Activated T-cell treated with anti-CD3 and anti-CD28 coated beads for 4 hours (primary cell): ENCODE measurements around the gene COL18A1.

Experiments used
- DNase-seq: peaks from one replicate; pipeline ENCODE4 v3.0.0-alpha.2; 2020

COL18A1 gene

GRCh38 chr21:45538381-45539045 is 133.5 kb downstream of the COL18A1 start:
- no peak for DNase-seq

DNA sequence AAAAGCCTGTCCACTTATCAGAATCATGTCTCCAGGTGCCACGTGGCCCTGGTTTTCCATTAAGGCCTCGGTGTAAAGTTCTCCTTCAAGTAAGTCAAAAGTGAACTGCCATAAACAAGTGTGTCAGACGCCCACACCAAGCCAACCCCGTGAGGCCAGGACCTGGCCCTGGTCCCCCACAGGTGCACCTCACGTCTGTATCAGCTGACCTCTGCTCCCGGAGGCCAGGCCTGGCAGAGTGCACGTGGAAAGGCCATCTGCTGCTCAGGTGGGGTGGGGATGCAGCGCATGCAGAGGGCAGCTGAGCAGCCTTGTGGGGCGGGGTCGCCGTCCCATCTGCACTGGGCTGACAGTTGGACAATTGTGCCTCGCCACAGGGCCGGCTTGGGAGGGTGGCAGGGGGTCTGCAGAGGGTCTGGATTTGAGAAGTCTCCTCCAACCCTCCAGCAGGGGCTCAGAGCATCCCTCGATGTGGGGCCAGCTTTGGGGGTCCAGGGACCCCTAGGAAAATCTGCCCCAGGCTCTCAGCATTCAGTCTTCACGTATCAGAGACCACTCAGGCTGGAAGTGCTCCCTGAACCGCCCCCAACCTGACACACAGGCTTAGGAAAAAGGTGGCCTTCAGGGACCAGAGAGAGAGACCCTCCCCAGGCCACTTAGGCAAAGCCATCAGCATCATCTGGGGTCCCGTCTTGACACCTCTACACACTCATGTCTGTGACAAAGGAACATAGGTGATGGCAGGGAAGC is 134.3 kb downstream of the COL18A1 start:
- DNase-seq = no peak

- no peak for DNase-seq
These were observed 135.0 kb downstream of the COL18A1 start for GRCh38 chr21:45539796-45540600.

DNA sequence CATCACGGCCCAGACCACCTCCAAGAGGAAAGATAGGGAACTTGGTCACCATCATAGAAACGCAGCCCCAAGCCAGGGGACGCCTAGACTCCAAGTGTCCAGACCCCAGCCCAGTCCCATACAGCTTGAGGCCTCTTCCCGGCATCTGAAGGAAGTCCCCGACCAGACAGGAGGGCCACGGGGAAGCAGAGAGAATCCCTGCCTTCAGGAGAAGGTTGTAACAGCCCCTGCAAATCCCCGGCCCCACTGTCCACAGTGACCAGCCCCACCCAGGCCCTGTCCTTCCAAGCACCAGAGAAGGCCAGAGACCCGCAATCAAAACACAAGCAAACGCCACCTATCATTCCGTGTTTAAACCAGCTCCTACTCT is 135.6 kb downstream of the COL18A1 start:
- no peak for DNase-seq

DNA sequence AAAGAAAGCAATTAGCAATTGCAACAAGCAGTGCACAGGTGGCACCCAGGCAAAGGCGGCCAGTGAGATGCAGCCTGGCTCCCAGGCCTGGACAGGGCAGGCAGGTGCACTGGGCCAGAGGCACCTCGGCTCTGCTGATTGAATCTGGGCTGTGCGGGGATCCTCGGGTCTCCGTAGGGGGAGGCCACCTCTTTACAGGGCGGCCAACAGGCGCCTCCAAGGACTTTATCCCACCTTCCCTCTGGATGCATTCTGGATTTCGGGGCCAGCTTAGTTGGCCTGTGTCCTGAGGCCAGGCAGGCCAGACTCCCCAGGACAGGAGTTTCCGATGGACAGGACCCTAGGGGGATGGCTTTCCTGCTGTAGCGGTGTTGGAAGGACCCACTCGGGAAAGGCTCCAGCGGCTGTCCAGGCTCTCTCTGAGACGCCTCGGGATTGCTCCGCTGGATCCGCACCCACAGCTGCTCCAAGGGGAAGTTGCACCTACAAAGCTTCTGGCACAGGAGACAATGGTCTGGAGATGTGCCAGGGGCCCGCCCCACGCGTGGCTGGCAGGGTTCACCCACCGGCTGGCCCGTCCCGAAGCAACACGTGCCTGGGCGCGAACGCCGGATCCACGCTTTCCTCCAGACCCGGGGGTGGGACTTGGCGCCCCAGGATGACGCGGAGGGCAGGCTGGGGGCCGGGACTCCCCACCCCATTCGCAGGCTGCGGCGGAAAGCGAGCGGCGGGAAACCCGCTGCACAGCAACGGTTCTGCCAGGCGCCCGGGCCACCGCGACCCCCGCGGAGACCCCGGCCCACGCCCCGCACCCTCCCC is 136.5 kb downstream of the COL18A1 start:
- peak; percentile 58 for DNase-seq

GRCh38 chr21:45542242-45542666 is 137.3 kb downstream of the COL18A1 start, which contains the start of gene SLC19A1:
TSS of gene SLC19A1 (minus strand) at chr21:45542440. CDS start at chr21:45537959, 4,481 bp downstream.
- peak; percentile 71 for DNase-seq

- no peak for DNase-seq
These were observed 137.9 kb downstream of the COL18A1 start for GRCh38 chr21:45542667-45543370.

- no peak for DNase-seq
These were observed 138.4 kb downstream of the COL18A1 start for GRCh38 chr21:45543371-45543709.

GRCh38 chr21:45543710-45544448 is 138.9 kb downstream of the COL18A1 start:
- no peak for DNase-seq

DNA sequence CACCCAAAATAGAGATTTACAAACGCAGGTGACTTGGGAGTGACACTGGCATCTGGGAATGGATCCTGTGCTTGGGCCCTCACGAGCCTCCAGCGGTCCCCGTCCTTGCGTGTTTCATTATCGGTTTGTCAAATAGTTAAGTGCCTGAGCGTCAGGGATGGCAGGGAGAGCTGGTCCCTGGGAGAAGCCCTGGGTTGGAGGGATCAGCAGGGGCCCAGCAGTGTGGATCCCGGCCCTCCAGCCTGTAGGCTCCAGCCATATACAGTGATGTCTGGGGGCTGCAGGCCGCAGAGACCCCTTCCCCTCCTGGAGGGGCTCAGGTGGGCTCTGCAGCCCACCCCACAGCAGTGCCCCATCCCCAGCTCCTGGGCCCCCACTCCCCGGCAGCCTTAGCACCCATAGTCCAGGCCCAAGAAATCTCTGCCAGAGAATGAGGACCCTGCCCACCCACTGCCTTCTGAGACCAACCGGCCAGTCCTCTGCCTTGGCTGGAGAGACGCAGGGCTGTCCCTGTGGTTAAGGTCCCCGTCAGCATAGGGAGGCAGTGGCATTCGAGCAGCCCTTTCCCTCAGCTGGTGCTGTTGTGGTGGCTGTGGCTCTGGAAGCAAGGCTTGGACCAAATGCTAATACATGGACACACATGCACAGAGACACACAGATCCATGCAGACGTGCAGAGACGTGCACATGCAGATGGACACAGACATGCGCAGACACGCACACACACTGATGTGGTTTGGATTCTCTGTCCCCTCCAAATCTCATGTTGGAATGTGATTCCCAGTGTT is 139.7 kb downstream of the COL18A1 start:
- DNase-seq = no peak

- DNase-seq = no peak
These were observed 140.2 kb downstream of the COL18A1 start for GRCh38 chr21:45545236-45545570.

- DNase-seq = no peak
These were observed 140.9 kb downstream of the COL18A1 start for GRCh38 chr21:45545691-45546531.

- no peak for DNase-seq
These were observed 141.9 kb downstream of the COL18A1 start for GRCh38 chr21:45546636-45547544.

- no peak for DNase-seq
These were observed 142.6 kb downstream of the COL18A1 start for GRCh38 chr21:45547545-45547900.

- no peak for DNase-seq
These were observed 143.9 kb downstream of the COL18A1 start for GRCh38 chr21:45548711-45549491.

- no peak for DNase-seq
These were observed 144.9 kb downstream of the COL18A1 start for GRCh38 chr21:45549626-45550463.
